Endothelial cell (in vitro differentiated cells): ENCODE data around the gene ZNF91. TPM values are rescaled to one million over a fixed set of nuclear protein-coding genes. Genes with fewer than 3 reads are reported as not detected.

Source experiments
- DNase-seq: peaks from one replicate; pipeline ENCODE4 v3.0.0; 2021; ENCODE audit warnings: low spot score
- H3K27ac Mint-ChIP-seq: one replicate; pipeline ENCODE4 v1.8.0; 2021; ENCODE audit warnings: mixed read lengths, inconsistent platforms; ENCODE audit not compliant: unreplicated experiment
- H3K27me3 Mint-ChIP-seq: one replicate; pipeline ENCODE4 v1.8.0; 2021; ENCODE audit warnings: mild to moderate bottlenecking, moderate library complexity, mixed read lengths, inconsistent platforms; ENCODE audit not compliant: unreplicated experiment
- H3K36me3 Mint-ChIP-seq: one replicate; pipeline ENCODE4 v1.8.0; 2021; ENCODE audit warnings: mild to moderate bottlenecking, low read depth, mixed read lengths, inconsistent platforms; ENCODE audit not compliant: unreplicated experiment
- H3K4me1 Mint-ChIP-seq: one replicate; pipeline ENCODE4 v1.8.0; 2021; ENCODE audit warnings: mild to moderate bottlenecking, mixed read lengths, inconsistent platforms; ENCODE audit not compliant: unreplicated experiment
- H3K4me3 Mint-ChIP-seq: one replicate; pipeline ENCODE4 v1.8.0; 2021; ENCODE audit warnings: mild to moderate bottlenecking, mixed read lengths, inconsistent platforms; ENCODE audit not compliant: unreplicated experiment
- H3K9me3 Mint-ChIP-seq: one replicate; pipeline ENCODE4 v1.8.0; 2021; ENCODE audit warnings: mixed read lengths, inconsistent platforms; ENCODE audit not compliant: unreplicated experiment
- CTCF ChIP-seq: fragments of 200-600 bp; sonication (generic); IDR thresholded peaks from one replicate; pipeline ENCODE4 v1.5.0; 2021; ENCODE audit warnings: antibody characterized with exemption; ENCODE audit not compliant: unreplicated experiment
- total RNA-seq: library from RNA; stranded (reverse); fragmentation: NEBNext Ultra II Directional; extraction: Animal tissue kit (Norgen Biotek cat#: 25700); gene quantifications from one replicate; pipeline ENCODE4 v1.2.1, GENCODE V29; 2021; ENCODE audit not compliant: unreplicated experiment

Gene ZNF91
- total RNA-seq, 1 donor from 2014 or later = 51.4 TPM

GRCh38 chr19:23311551-23311950 lies 83.7 kb downstream of the ZNF91 start:
- H3K9me3 Mint-ChIP-seq = peaks cover 12% of the 10 kb centered on the region
- no peaks in the 10 kb centered on the region for H3K4me1 Mint-ChIP-seq
- no peak for DNase-seq
- H3K36me3 Mint-ChIP-seq = peaks cover 12% of the 10 kb centered on the region
- H3K27ac Mint-ChIP-seq = no peak overlapping the region
- H3K27me3 Mint-ChIP-seq = no peaks in the 10 kb centered on the region
- TF ChIP-seq CTCF = no peak
- H3K4me3 Mint-ChIP-seq = no peak overlapping the region

- peaks cover 12% of the 10 kb centered on the region for H3K36me3 Mint-ChIP-seq
- H3K4me1 Mint-ChIP-seq = no peaks in the 10 kb centered on the region
- no peaks in the 10 kb centered on the region for H3K27me3 Mint-ChIP-seq
- peaks cover 12% of the 10 kb centered on the region for H3K9me3 Mint-ChIP-seq
- no peak for DNase-seq
- H3K27ac Mint-ChIP-seq = no peak overlapping the region
- H3K4me3 Mint-ChIP-seq = no peak overlapping the region
- TF ChIP-seq CTCF = no peak
These were observed 84.5 kb downstream of the ZNF91 start for GRCh38 chr19:23310729-23311211.

- no peaks in the 10 kb centered on the region for H3K4me1 Mint-ChIP-seq
- H3K4me3 Mint-ChIP-seq = no peak overlapping the region
- no peak overlapping the region for H3K27ac Mint-ChIP-seq
- peaks cover 12% of the 10 kb centered on the region for H3K36me3 Mint-ChIP-seq
- no peaks in the 10 kb centered on the region for H3K27me3 Mint-ChIP-seq
- no peak for TF ChIP-seq CTCF
- no peak for DNase-seq
- H3K9me3 Mint-ChIP-seq = peaks cover 8% of the 10 kb centered on the region
These were observed 85.3 kb downstream of the ZNF91 start for GRCh38 chr19:23309926-23310325.

- H3K36me3 Mint-ChIP-seq = peaks cover 12% of the 10 kb centered on the region
- H3K27me3 Mint-ChIP-seq = no peaks in the 10 kb centered on the region
- peaks cover 14% of the 10 kb centered on the region for H3K9me3 Mint-ChIP-seq
- no peak overlapping the region for H3K27ac Mint-ChIP-seq
- no peak for TF ChIP-seq CTCF
- H3K4me3 Mint-ChIP-seq = no peak overlapping the region
- no peak for DNase-seq
- no peaks in the 10 kb centered on the region for H3K4me1 Mint-ChIP-seq
These were observed 89.7 kb downstream of the ZNF91 start for GRCh38 chr19:23305555-23305954.

- Mint-ChIP-seq H3K4me1 (no peaks in the 10 kb centered on the region), H3K9me3 (peaks cover 25% of the 10 kb centered on the region), H3K27me3 (peaks cover 2% of the 10 kb centered on the region), H3K4me3 (no peak overlapping the region), H3K36me3 (peaks cover 17% of the 10 kb centered on the region), H3K27ac (no peak overlapping the region)
- no peak for TF ChIP-seq CTCF
- no peak for DNase-seq
These were observed 91.0 kb downstream of the ZNF91 start for GRCh38 chr19:23304238-23304637.
